HepG2 (cell line): ENCODE data around the gene RBP5.

Experiments
- ASH2L ChIP-seq: fragments of 300-600, 200-600 bp; sonication (generic); IDR thresholded peaks from 2 replicates; pipeline ENCODE4 v1.7.0; 2017; ENCODE audit warnings: low read depth, mild to moderate bottlenecking, moderate library complexity, mixed read lengths, low read length; ENCODE audit not compliant: insufficient read length
- CTCF ChIP-seq: sonication (generic); formaldehyde crosslinking; IDR thresholded peaks from 2 replicates; pipeline ENCODE4 v1.5.0; 2020; ENCODE audit warnings: mild to moderate bottlenecking, missing genetic modification reagents, moderate library complexity
- EP300 ChIP-seq, 3 experiments: sonication (generic) in 1 of 3; formaldehyde crosslinking in 1 of 3; IDR thresholded peaks; 2 replicates each; pipeline versions ENCODE4 v1.5.1 to v1.6.1; 2011 to 2020; ENCODE audit warnings: low read depth in 2 of 3, low read length in 2 of 3, borderline replicate concordance in 1 of 3, improper control_type of control experiment in 1 of 3, mild to moderate bottlenecking in 1 of 3, missing genetic modification reagents in 1 of 3, moderate library complexity in 1 of 3
- TCF7L2 ChIP-seq: IDR thresholded peaks from 2 replicates; pipeline ENCODE4 v1.6.1; 2011; ENCODE audit warnings: mild to moderate bottlenecking, low read depth, low read length, moderate library complexity
- ZNF629 ChIP-seq: sonication (generic); formaldehyde crosslinking; conservative IDR thresholded peaks from 2 replicates; pipeline ENCODE4 v1.5.0; 2020; ENCODE audit warnings: missing genetic modification reagents
- TF ChIP-seq, protein P1 (sequence below): sonication (generic); formaldehyde crosslinking; IDR thresholded peaks from 2 replicates; pipeline ENCODE4 v1.5.1; 2020; ENCODE audit warnings: mild to moderate bottlenecking, missing genetic modification reagents, borderline replicate concordance

GRCh38 chr12:7161811-7162210 lies 33.1 kb upstream of the RBP5 start:
- TF ChIP-seq ZNF629 (CRISPR knock-in tag) (no peak), ASH2L (no peak), TCF7L2 (no peak), CTCF (CRISPR knock-in tag) (no peak), EP300 (IDR thresholded peaks at IDR 0.05; ENCODE audit: low read depth in 2 of 2, low read length in 2 of 2) (no peak), EP300 (CRISPR knock-in tag; IDR thresholded peaks at IDR 0.05; ENCODE audit: borderline replicate concordance) (no peak)
- TF ChIP-seq, protein P1, sequence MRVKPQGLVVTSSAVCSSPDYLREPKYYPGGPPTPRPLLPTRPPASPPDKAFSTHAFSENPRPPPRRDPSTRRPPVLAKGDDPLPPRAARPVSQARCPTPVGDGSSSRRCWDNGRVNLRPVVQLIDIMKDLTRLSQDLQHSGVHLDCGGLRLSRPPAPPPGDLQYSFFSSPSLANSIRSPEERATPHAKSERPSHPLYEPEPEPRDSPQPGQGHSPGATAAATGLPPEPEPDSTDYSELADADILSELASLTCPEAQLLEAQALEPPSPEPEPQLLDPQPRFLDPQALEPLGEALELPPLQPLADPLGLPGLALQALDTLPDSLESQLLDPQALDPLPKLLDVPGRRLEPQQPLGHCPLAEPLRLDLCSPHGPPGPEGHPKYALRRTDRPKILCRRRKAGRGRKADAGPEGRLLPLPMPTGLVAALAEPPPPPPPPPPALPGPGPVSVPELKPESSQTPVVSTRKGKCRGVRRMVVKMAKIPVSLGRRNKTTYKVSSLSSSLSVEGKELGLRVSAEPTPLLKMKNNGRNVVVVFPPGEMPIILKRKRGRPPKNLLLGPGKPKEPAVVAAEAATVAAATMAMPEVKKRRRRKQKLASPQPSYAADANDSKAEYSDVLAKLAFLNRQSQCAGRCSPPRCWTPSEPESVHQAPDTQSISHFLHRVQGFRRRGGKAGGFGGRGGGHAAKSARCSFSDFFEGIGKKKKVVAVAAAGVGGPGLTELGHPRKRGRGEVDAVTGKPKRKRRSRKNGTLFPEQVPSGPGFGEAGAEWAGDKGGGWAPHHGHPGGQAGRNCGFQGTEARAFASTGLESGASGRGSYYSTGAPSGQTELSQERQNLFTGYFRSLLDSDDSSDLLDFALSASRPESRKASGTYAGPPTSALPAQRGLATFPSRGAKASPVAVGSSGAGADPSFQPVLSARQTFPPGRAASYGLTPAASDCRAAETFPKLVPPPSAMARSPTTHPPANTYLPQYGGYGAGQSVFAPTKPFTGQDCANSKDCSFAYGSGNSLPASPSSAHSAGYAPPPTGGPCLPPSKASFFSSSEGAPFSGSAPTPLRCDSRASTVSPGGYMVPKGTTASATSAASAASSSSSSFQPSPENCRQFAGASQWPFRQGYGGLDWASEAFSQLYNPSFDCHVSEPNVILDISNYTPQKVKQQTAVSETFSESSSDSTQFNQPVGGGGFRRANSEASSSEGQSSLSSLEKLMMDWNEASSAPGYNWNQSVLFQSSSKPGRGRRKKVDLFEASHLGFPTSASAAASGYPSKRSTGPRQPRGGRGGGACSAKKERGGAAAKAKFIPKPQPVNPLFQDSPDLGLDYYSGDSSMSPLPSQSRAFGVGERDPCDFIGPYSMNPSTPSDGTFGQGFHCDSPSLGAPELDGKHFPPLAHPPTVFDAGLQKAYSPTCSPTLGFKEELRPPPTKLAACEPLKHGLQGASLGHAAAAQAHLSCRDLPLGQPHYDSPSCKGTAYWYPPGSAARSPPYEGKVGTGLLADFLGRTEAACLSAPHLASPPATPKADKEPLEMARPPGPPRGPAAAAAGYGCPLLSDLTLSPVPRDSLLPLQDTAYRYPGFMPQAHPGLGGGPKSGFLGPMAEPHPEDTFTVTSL, result no peak
